Endothelial cell of umbilical vein (primary cell): Measurements from ENCODE around the gene RND2. TPM values are rescaled to one million over a fixed set of nuclear protein-coding genes. Genes with fewer than 3 reads are reported as not detected.

Experiments
- BruUV-seq: library from RNA; stranded (reverse); fragments of 400-500 nt; replicated peaks from 2 replicates; lab custom pipeline; 2021; lab: Mats Ljungman, UMichigan
- CTCF ChIA-PET: fragments of 300-600, 350-600 bp; sonication (Branson Sonifier 250); formaldehyde crosslinking; loops from one replicate; lab custom pipeline; 2021; ENCODE audit warnings: antibody characterized with exemption, inconsistent platforms; lab: Charles Lee
- POLR2A ChIA-PET: fragments of 300-600, 350-600 bp; sonication (Branson Sonifier 250); formaldehyde crosslinking; loops from one replicate; lab custom pipeline; 2021; ENCODE audit warnings: antibody characterized with exemption, inconsistent platforms; lab: Charles Lee
- DNase-seq: peaks from one replicate; pipeline ENCODE4 v3.0.0-alpha.2; 2011; ENCODE audit warnings: low read depth, low spot score
- FAIRE-seq: peaks from 2 replicates; lab custom pipeline; 2011; peaks lifted over from hg19 to GRCh38; lab: Jason Lieb, UNC
- H2AFZ ChIP-seq: 2 replicates; pipeline ENCODE4 v1.6.0; 2012; ENCODE audit warnings: low read depth, low read length, control low read depth, inconsistent platforms
- H3K27ac ChIP-seq: 2 replicates; pipeline ENCODE4 v1.5.1; 2011; ENCODE audit warnings: low read depth, mild to moderate bottlenecking, control low read depth, low read length, moderate library complexity; ENCODE audit not compliant: insufficient read depth
- H3K27me3 ChIP-seq, 2 experiments: 2 replicates each; pipeline versions ENCODE4 v1.6.0 to v1.6.1; 2011; ENCODE audit warnings: low read length in 2 of 2, mixed read lengths in 1 of 2; ENCODE audit not compliant: control insufficient read depth in 2 of 2, insufficient read depth in 2 of 2
- H3K36me3 ChIP-seq, 2 experiments: 2 replicates in 1 of 2; 3 replicates in 1 of 2; pipeline ENCODE4 v1.5.1; 2011; ENCODE audit warnings: low read length in 2 of 2, mild to moderate bottlenecking in 1 of 2, moderate library complexity in 1 of 2; ENCODE audit not compliant: control insufficient read depth in 2 of 2, insufficient read depth in 2 of 2; ENCODE audit errors: extremely low read depth in 1 of 2
- H3K4me1 ChIP-seq: 3 replicates; pipeline ENCODE4 v1.5.1; 2011; ENCODE audit warnings: mild to moderate bottlenecking, low read length; ENCODE audit not compliant: control insufficient read depth, insufficient read depth; ENCODE audit errors: extremely low read depth
- H3K4me2 ChIP-seq: 2 replicates; pipeline ENCODE4 v1.6.1; 2011; ENCODE audit warnings: low read length, control low read depth, mixed read lengths; ENCODE audit not compliant: insufficient read depth
- H3K4me3 ChIP-seq, 3 experiments: fragments of 200-600 bp in 1 of 3; sonication (generic), shearing (Covaris generic) in 1 of 3; replicated peaks in 1 of 3; 2 replicates each; pipeline ENCODE4 v1.5.1; 2011 to 2016; ENCODE audit warnings: control low read depth in 3 of 3, low read length in 3 of 3, mild to moderate bottlenecking in 2 of 3, inconsistent platforms in 1 of 3, low read depth in 1 of 3, moderate library complexity in 1 of 3; ENCODE audit not compliant: insufficient read depth in 1 of 3
- H3K79me2 ChIP-seq: 2 replicates; pipeline ENCODE4 v1.6.0; 2012; ENCODE audit warnings: low read length, inconsistent platforms; ENCODE audit not compliant: control insufficient read depth, insufficient read depth
- H3K9ac ChIP-seq: replicated peaks from 2 replicates; pipeline ENCODE3; 2011; ENCODE audit warnings: low read length, control low read depth; ENCODE audit not compliant: insufficient read depth; ENCODE audit errors: extremely low read depth
- H3K9me1 ChIP-seq: replicated peaks from 3 replicates; pipeline ENCODE4 v1.6.0; 2011; ENCODE audit warnings: mild to moderate bottlenecking, low read length; ENCODE audit not compliant: control insufficient read depth, insufficient read depth; ENCODE audit errors: extremely low read depth
- H3K9me3 ChIP-seq: replicated peaks from 2 replicates; pipeline ENCODE4 v1.5.1; 2012; ENCODE audit warnings: low read length, inconsistent platforms; ENCODE audit not compliant: control insufficient read depth, insufficient read depth
- H4K20me1 ChIP-seq: replicated peaks from 2 replicates; pipeline ENCODE3; 2011; ENCODE audit warnings: mild to moderate bottlenecking, low read length; ENCODE audit not compliant: control insufficient read depth, insufficient read depth; ENCODE audit errors: extremely low read depth
- CTCF ChIP-seq, 2 donors: IDR thresholded peaks; 1 replicate in 1 of 2; 2 replicates in 1 of 2; pipeline ENCODE4 v1.5.1; 2011; ENCODE audit warnings: low read length in 2 of 2, mild to moderate bottlenecking in 2 of 2, moderate library complexity in 2 of 2, control low read depth in 1 of 2, inconsistent platforms in 1 of 2, low read depth in 1 of 2; ENCODE audit not compliant: insufficient read depth in 1 of 2; ENCODE audit errors: extremely low read depth in 1 of 2
- EZH2 ChIP-seq: IDR thresholded peaks from 2 replicates; pipeline ENCODE4 v1.6.1; 2012; ENCODE audit warnings: borderline replicate concordance, low read depth, mild to moderate bottlenecking, moderate library complexity, low read length, inconsistent platforms; ENCODE audit not compliant: severe bottlenecking
- FOS ChIP-seq: IDR thresholded peaks from 2 replicates; pipeline ENCODE4 v1.6.1; 2011; ENCODE audit warnings: mild to moderate bottlenecking, low read length, moderate library complexity, borderline replicate concordance; ENCODE audit not compliant: insufficient read depth
- GATA2 ChIP-seq: IDR thresholded peaks from 2 replicates; pipeline ENCODE4 v1.7.0; 2011; ENCODE audit warnings: low read depth, mild to moderate bottlenecking, moderate library complexity, mixed read lengths, low read length; ENCODE audit not compliant: insufficient read length, insufficient read depth
- JUN ChIP-seq: IDR thresholded peaks from 2 replicates; pipeline ENCODE4 v1.6.1; 2011; ENCODE audit warnings: borderline replicate concordance, low read depth; ENCODE audit not compliant: insufficient read length, insufficient read depth
- MYC ChIP-seq: IDR thresholded peaks from one replicate; pipeline ENCODE4 v1.6.1; 2011; ENCODE audit warnings: mild to moderate bottlenecking, low read depth, low read length
- POLR2A ChIP-seq: IDR thresholded peaks from 2 replicates; pipeline ENCODE4 v1.6.1; 2012; ENCODE audit warnings: low read depth, mild to moderate bottlenecking, control low read depth, low read length
- POLR2AphosphoS5 ChIP-seq: IDR thresholded peaks from 2 replicates; pipeline ENCODE4 v1.6.1; 2012; ENCODE audit warnings: low read depth, mild to moderate bottlenecking, control low read depth, low read length, moderate library complexity; ENCODE audit not compliant: insufficient read depth
- dilution Hi-C: fragments of 300-500 bp; cut with MboI; formaldehyde crosslinking; loops from one replicate; pipeline ENCODE4 v1.15.0; 2019; ENCODE audit warnings: low sequenced_read_pairs; ENCODE audit not compliant: extremely low pct_ligation_motif_present
- intact Hi-C: fragments of 100-400 bp; cut with micrococcal nuclease; formaldehyde crosslinking; loops from one replicate; pipeline ENCODE4 v1.10.0; 2022
- polyA plus RNA-seq, 4 experiments: library from polyadenylated mRNA; depleted of rRNA in 3 of 4; stranded (reverse) in 3 of 4; unstranded in 1 of 4; fragments of >200 nt; gene quantifications; 2 replicates each; pipeline versions ENCODE4 v1.2.1 to v1.2.3, GENCODE V29; 2011 to 2012; ENCODE audit warnings: missing spikeins in 1 of 4
- total RNA-seq: library from RNA; stranded (reverse); gene quantifications from 2 replicates; pipeline ENCODE4 v1.2.3, GENCODE V29; 2021
- TF ChIP-seq, protein P1 (sequence below): IDR thresholded peaks from 2 replicates; pipeline ENCODE4 v1.6.1; 2011; ENCODE audit not compliant: insufficient read depth, insufficient read length

Gene RND2
- total and polyA plus RNA-seq, 2 donors (not counting 3 experiments of a cell fraction or from before 2014, with no cell fraction given), result 0.81 to 0.97 TPM

DNA sequence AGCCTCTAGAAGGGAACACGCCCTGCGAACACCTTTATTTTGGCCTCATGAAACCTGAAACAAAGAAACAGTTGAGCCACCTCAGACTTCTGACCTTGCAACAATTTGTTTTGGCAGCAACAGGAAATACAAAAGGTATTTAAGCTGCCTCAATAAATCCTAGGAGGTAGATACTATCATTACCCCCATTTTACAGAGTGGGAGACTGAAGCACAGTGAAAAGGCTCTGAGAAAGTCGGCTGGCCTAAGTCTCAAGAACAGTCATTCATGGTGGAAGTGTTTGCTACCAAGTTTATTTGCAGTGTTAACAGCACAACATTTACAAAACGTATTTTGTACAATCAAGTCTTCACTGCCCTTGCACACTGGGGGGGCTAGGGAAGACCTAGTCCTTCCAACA, 19.0 kb downstream of the RND2 start:
- Histone ChIP-seq H3K36me3 (peaks cover 0 to 4% of the 10 kb centered on the region in 2 experiments), H2AFZ (no peak overlapping the region), H3K4me3 (no peak overlapping the region), H3K4me1 (no peaks in the 10 kb centered on the region), H3K27me3 (no peaks in the 10 kb centered on the region), H3K79me2 (no peaks in the 10 kb centered on the region), H3K4me2 (no peak overlapping the region), H3K9me3 (no peaks in the 10 kb centered on the region), H3K9me1 (no peaks in the 10 kb centered on the region), H3K9ac (no peak overlapping the region), H3K27ac (no peak overlapping the region), H4K20me1 (no peaks in the 10 kb centered on the region)
- intact Hi-C loops, result no loop called here
- CTCF ChIA-PET, result interaction anchor here (0.6 kb wide), 1 partner anchor 15 kb away, joined by 5 read pairs; no protein-coding TSS in a partner anchor
- POLR2A ChIA-PET, result interaction anchor here (1.1 kb wide), 1 partner anchor 178 kb away, joined by 3 read pairs; no protein-coding TSS in a partner anchor
- DNase-seq (peak; percentile 10), FAIRE-seq (no peak)
- no TSS peak for BruUV-seq
- TF ChIP-seq GATA2, result no peak
- no peak for TF ChIP-seq POLR2A
- TF ChIP-seq JUN, result no peak
- no peak for TF ChIP-seq EZH2
- TF ChIP-seq, protein P1, sequence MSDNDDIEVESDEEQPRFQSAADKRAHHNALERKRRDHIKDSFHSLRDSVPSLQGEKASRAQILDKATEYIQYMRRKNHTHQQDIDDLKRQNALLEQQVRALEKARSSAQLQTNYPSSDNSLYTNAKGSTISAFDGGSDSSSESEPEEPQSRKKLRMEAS, result no peak
- TF ChIP-seq CTCF (IDR thresholded peaks at IDR 0.05; ENCODE audit: extremely low read depth in 1 of 2, insufficient read depth in 1 of 2, low read depth in 1 of 2, low read length in 2 of 2), result no peak
- no peak for TF ChIP-seq FOS
- TF ChIP-seq POLR2AphosphoS5, result no peak
- no peak for TF ChIP-seq MYC
- dilution Hi-C loops, result no loop called here
